Right atrium auricular region (tissue), 2 donors: Measurements from ENCODE around the gene LCLAT1. TPM values are rescaled to one million over a fixed set of nuclear protein-coding genes. Genes with fewer than 3 reads are reported as not detected.

Experiments used
- DNase-seq: peaks from one replicate; pipeline ENCODE4 v3.0.0-alpha.2; 2019; ENCODE audit warnings: low spot score
- H3K27ac ChIP-seq, 2 donors: fragments of 200-600 bp; sonication (generic); 1 replicate in 1 of 2; 2 replicates in 1 of 2; pipeline ENCODE4 v1.5.1; 2016 to 2019
- H3K27me3 ChIP-seq, 2 donors: fragments of 200-600 bp; sonication (generic); one replicate each; pipeline versions ENCODE4 v1.5.1 to v1.6.0; 2017 to 2019
- H3K36me3 ChIP-seq: fragments of 200-600 bp; sonication (generic); one replicate; pipeline ENCODE4 v1.5.1; 2016
- H3K4me1 ChIP-seq, 2 donors: fragments of 200-600 bp; sonication (generic); one replicate each; pipeline versions ENCODE4 v1.5.1 to v1.6.0; 2017 to 2019
- H3K4me3 ChIP-seq, 2 donors: fragments of 200-600 bp; sonication (generic); 1 replicate in 1 of 2; 2 replicates in 1 of 2; pipeline ENCODE4 v1.5.1; 2017 to 2019; ENCODE audit warnings: mild to moderate bottlenecking in 1 of 2, moderate library complexity in 1 of 2
- H3K9me3 ChIP-seq, 2 donors: fragments of 200-600 bp; sonication (generic); one replicate each; pipeline ENCODE4 v1.5.1; 2019
- CTCF ChIP-seq, 2 donors: fragments of 200-600 bp; sonication (generic); IDR thresholded peaks; one replicate each; pipeline ENCODE4 v1.5.1; 2019; ENCODE audit warnings: antibody characterized with exemption in 2 of 2
- total RNA-seq, 2 donors: library from RNA; depleted of rRNA; stranded (reverse); fragments of >200 nt; gene quantifications; one replicate each; pipeline ENCODE4 v1.1.0, GENCODE V29; 2016

LCLAT1 gene
- total RNA-seq, 2 donors from 2014 or later: 13.2 to 14.3 TPM

- Histone ChIP-seq H3K9me3 (no peaks in the 10 kb centered on the region), H3K4me3 (no peak overlapping the region), H3K4me1 (peaks cover 0 to 5% of the 10 kb centered on the region in 2 donors), H3K36me3 (no peaks in the 10 kb centered on the region), H3K27ac (no peak overlapping the region), H3K27me3 (no peaks in the 10 kb centered on the region)
- no peak for TF ChIP-seq CTCF (IDR thresholded peaks at IDR 0.05)
- peak; percentile 23 for DNase-seq
Observed at GRCh38 chr2:30661173-30662107, 214.4 kb downstream of the LCLAT1 start.

GRCh38 chr2:30662268-30663131 lies 215.5 kb downstream of the LCLAT1 start:
- no peak for TF ChIP-seq CTCF (IDR thresholded peaks at IDR 0.05)
- no peaks in the 10 kb centered on the region for H3K27me3 ChIP-seq
- H3K4me1 ChIP-seq: peaks cover 0 to 6% of the 10 kb centered on the region in 2 donors
- no peak overlapping the region for H3K4me3 ChIP-seq
- peak; percentile 48 for DNase-seq
- H3K27ac ChIP-seq: no peak overlapping the region
- H3K9me3 ChIP-seq: no peaks in the 10 kb centered on the region
- no peaks in the 10 kb centered on the region for H3K36me3 ChIP-seq

- Histone ChIP-seq H3K9me3 (no peaks in the 10 kb centered on the region), H3K27me3 (no peaks in the 10 kb centered on the region), H3K36me3 (no peaks in the 10 kb centered on the region), H3K4me1 (peaks cover 0 to 6% of the 10 kb centered on the region in 2 donors), H3K4me3 (no peak overlapping the region), H3K27ac (no peak overlapping the region)
- peak; percentile 7 for DNase-seq
- TF ChIP-seq CTCF (IDR thresholded peaks at IDR 0.05): no peak
Observed at GRCh38 chr2:30663321-30663720, 216.3 kb downstream of the LCLAT1 start.

- Histone ChIP-seq H3K4me1 (peaks cover 0 to 6% of the 10 kb centered on the region in 2 donors), H3K4me3 (no peak overlapping the region), H3K36me3 (no peaks in the 10 kb centered on the region), H3K9me3 (peaks cover 0 to under 1% of the 10 kb centered on the region in 2 donors), H3K27me3 (no peaks in the 10 kb centered on the region), H3K27ac (no peak overlapping the region)
- peak; percentile 13 for DNase-seq
- TF ChIP-seq CTCF (IDR thresholded peaks at IDR 0.05): no peak
Observed at GRCh38 chr2:30663806-30664205, 216.8 kb downstream of the LCLAT1 start.

- no peak overlapping the region for H3K4me3 ChIP-seq
Observed at GRCh38 chr2:30664761-30665358, 217.8 kb downstream of the LCLAT1 start.

More at GRCh38 chr2:30664761-30665358, 217.8 kb downstream of the LCLAT1 start:
- Histone ChIP-seq H3K9me3 (peaks cover 0 to 11% of the 10 kb centered on the region in 2 donors), H3K36me3 (no peaks in the 10 kb centered on the region), H3K27me3 (no peaks in the 10 kb centered on the region), H3K4me1 (peaks cover 0 to 6% of the 10 kb centered on the region in 2 donors), H3K27ac (no peak overlapping the region)
- no peak for TF ChIP-seq CTCF (IDR thresholded peaks at IDR 0.05)
- DNase-seq: peak; percentile 32
